PC-3 (cell line): ENCODE measurements around the gene TSTD1. TPM values are rescaled to one million over a fixed set of nuclear protein-coding genes. Genes with fewer than 3 reads are reported as not detected.
A peak's percentile ranks its signal among the peaks of the same experiment; 100 is the strongest.

Experiments
- ATAC-seq: fragments of 200-7000 bp; cut with Tn5 transposase; 2 replicates; pipeline ENCODE4 v1.9.1; 2020; ENCODE audit warnings: mild to moderate bottlenecking, moderate library complexity
- BruUV-seq: library from RNA; stranded (reverse); fragments of 400-500 nt; replicated peaks from 2 replicates; lab custom pipeline; 2021; lab: Mats Ljungman, UMichigan
- CTCF ChIA-PET: fragments of 300-600 bp; sonication (Branson Sonifier 250); formaldehyde crosslinking; loops from one replicate; lab custom pipeline; 2022; ENCODE audit warnings: antibody characterized with exemption; lab: Charles Lee
- POLR2A ChIA-PET: fragments of 300-600 bp; sonication (Branson Sonifier 250); formaldehyde crosslinking; loops from one replicate; lab custom pipeline; 2022; ENCODE audit warnings: antibody characterized with exemption; ENCODE audit not compliant: unreplicated experiment; lab: Charles Lee
- DNase-seq: peaks from one replicate; pipeline ENCODE4 v3.0.0-alpha.2; 2015
- H2AFZ ChIP-seq: fragments of 300-600 bp; sonication (generic); 2 replicates; pipeline ENCODE4 v1.6.0; 2016; ENCODE audit warnings: antibody characterized with exemption, low read length
- H3F3A ChIP-seq: fragments of 300-600 bp; sonication (generic); one replicate; pipeline ENCODE4 v1.6.0; 2017; ENCODE audit warnings: antibody characterized with exemption, low read length, control low read depth, mild to moderate bottlenecking; ENCODE audit not compliant: unreplicated experiment
- H3K27ac ChIP-seq: fragments of 300-600 bp; sonication (generic); 2 replicates; pipeline ENCODE4 v1.5.1; 2016; ENCODE audit warnings: mild to moderate bottlenecking, low read length
- H3K27me3 ChIP-seq: fragments of 300-600 bp; sonication (generic); 2 replicates; pipeline ENCODE4 v1.6.1; 2016; ENCODE audit warnings: low read length, mixed read lengths
- H3K36me3 ChIP-seq: fragments of 300-600 bp; sonication (generic); 2 replicates; pipeline ENCODE4 v1.6.1; 2016; ENCODE audit warnings: low read depth, mixed run types, low read length, mixed read lengths
- H3K4me1 ChIP-seq: fragments of 300-600 bp; sonication (generic); 2 replicates; pipeline ENCODE4 v1.5.1; 2016; ENCODE audit warnings: low read length; ENCODE audit not compliant: insufficient read depth
- H3K4me2 ChIP-seq: fragments of 300-600 bp; sonication (generic); 2 replicates; pipeline ENCODE4 v1.6.0; 2016; ENCODE audit warnings: low read length
- H3K4me3 ChIP-seq: fragments of 300-600 bp; sonication (generic); 2 replicates; pipeline ENCODE4 v1.5.1; 2016; ENCODE audit warnings: mild to moderate bottlenecking, low read length, mixed read lengths
- H3K79me2 ChIP-seq: fragments of 300-600 bp; sonication (generic); 2 replicates; pipeline ENCODE4 v1.6.1; 2017; ENCODE audit warnings: low read length, mixed read lengths
- H3K9ac ChIP-seq: fragments of 300-600 bp; sonication (generic); 2 replicates; pipeline ENCODE4 v1.6.0; 2016; ENCODE audit warnings: mild to moderate bottlenecking, low read length
- H3K9me2 ChIP-seq: fragments of 300-600 bp; sonication (generic); replicated peaks from 2 replicates; pipeline ENCODE4 v1.6.1; 2016; ENCODE audit warnings: mixed run types, low read length, mixed read lengths
- H3K9me3 ChIP-seq: fragments of 300-600 bp; sonication (generic); 2 replicates; pipeline ENCODE4 v1.6.1; 2016; ENCODE audit warnings: low read length, mixed read lengths
- H4K20me1 ChIP-seq: fragments of 300-600 bp; sonication (generic); 2 replicates; pipeline ENCODE4 v1.6.1; 2016; ENCODE audit warnings: low read length, mixed read lengths
- CTCF ChIP-seq: fragments of 300-600 bp; sonication (generic); conservative IDR thresholded peaks from 2 replicates; pipeline ENCODE4 v1.5.1; 2017; ENCODE audit warnings: antibody characterized with exemption, low read depth, mild to moderate bottlenecking, low read length
- EZH2 ChIP-seq: fragments of 300-600 bp; sonication (generic); IDR thresholded peaks from one replicate; pipeline ENCODE4 v1.6.1; 2017; ENCODE audit warnings: antibody characterized with exemption, mild to moderate bottlenecking, low read length; ENCODE audit not compliant: unreplicated experiment
- EZH2phosphoT487 ChIP-seq: fragments of 300-600 bp; sonication (generic); IDR thresholded peaks from 2 replicates; pipeline ENCODE4 v1.6.1; 2018; ENCODE audit warnings: mild to moderate bottlenecking, antibody characterized with exemption, low read length, borderline replicate concordance
- intact Hi-C: fragments of 100-400 bp; cut with micrococcal nuclease; formaldehyde crosslinking; loops from 2 replicates; pipeline ENCODE4 v1.9.0; 2023
- total RNA-seq: library from RNA; depleted of rRNA; stranded (reverse); fragments of >200 nt; gene quantifications from 2 replicates; pipeline ENCODE4 v1.2.3, GENCODE V29; 2014

The TSTD1 gene
- total RNA-seq, 1 experiment from 2014 or later = 16.5 TPM

- intact Hi-C loops = no loop called here
- DNase-seq = no peak
- Histone ChIP-seq H3K27ac (no peak overlapping the region), H3K9me3 (no peaks in the 10 kb centered on the region), H3K9ac (no peak overlapping the region), H3F3A (no peaks in the 10 kb centered on the region), H3K4me3 (no peak overlapping the region), H4K20me1 (no peaks in the 10 kb centered on the region), H3K4me2 (no peak overlapping the region), H3K79me2 (no peaks in the 10 kb centered on the region), H2AFZ (no peak overlapping the region), H3K4me1 (no peaks in the 10 kb centered on the region), H3K9me2 (no peaks in the 10 kb centered on the region), H3K27me3 (no peaks in the 10 kb centered on the region), H3K36me3 (no peaks in the 10 kb centered on the region)
- ATAC-seq = no peak
- ChIA-PET CTCF (no interaction called here), POLR2A (no interaction called here)
- no TSS peak for BruUV-seq
- TF ChIP-seq EZH2phosphoT487 (no peak), EZH2 (no peak), CTCF (no peak)
Observed at GRCh38 chr1:161074676-161075368, 36.1 kb upstream of the TSTD1 start.

GRCh38 chr1:161073474-161074121 is 34.8 kb upstream of the TSTD1 start:
- Histone ChIP-seq H3K27ac (no peak overlapping the region), H4K20me1 (no peaks in the 10 kb centered on the region), H3K4me3 (no peak overlapping the region), H3K9me2 (no peaks in the 10 kb centered on the region), H3K9me3 (no peaks in the 10 kb centered on the region), H3K4me2 (no peak overlapping the region), H3F3A (no peaks in the 10 kb centered on the region), H3K36me3 (no peaks in the 10 kb centered on the region), H3K4me1 (no peaks in the 10 kb centered on the region), H3K79me2 (no peaks in the 10 kb centered on the region), H3K9ac (no peak overlapping the region), H2AFZ (no peak overlapping the region), H3K27me3 (no peaks in the 10 kb centered on the region)
- no TSS peak for BruUV-seq
- TF ChIP-seq EZH2 (no peak), CTCF (peak; percentile 26; the same call in 1 of the 2 replicates)
- CTCF ChIA-PET = interaction anchor here (0.8 to 1.0 kb wide), 2 partner anchors 23 to 26 kb away, joined by 3 to 4 read pairs; no protein-coding TSS in a partner anchor
- intact Hi-C loops = no loop called here
- POLR2A ChIA-PET = interaction anchor here (0.5 kb wide), 1 partner anchor 29 kb away, joined by 6 read pairs; no protein-coding TSS in a partner anchor
- ATAC-seq = peak; percentile 72
- no peak for DNase-seq
